Activated CD4-positive, alpha-beta T cell treated with anti-CD3 and anti-CD28 coated beads, Interleukin-2, amount 50 U/mL, for 24 hours (primary cell): ENCODE measurements around the gene AP5M1.
"Not testable (repeated sequence)": the region's sequence is repeated elsewhere in the genome, so short reads cannot be mapped to it uniquely, and the experiment has no call there.

Source experiments
- DNase-seq, 2 donors: peaks; one replicate each; pipeline ENCODE4 v3.0.0-alpha.2; 2020; ENCODE audit warnings: low read depth in 1 of 2, low spot score in 1 of 2

AP5M1 gene

GRCh38 chr14:57290751-57291150 is 22.0 kb downstream of the AP5M1 start:
- DNase-seq: no peak

- no peak for DNase-seq
Observed at GRCh38 chr14:57291692-57292647, 23.2 kb downstream of the AP5M1 start.

GRCh38 chr14:57293866-57294837 is 25.4 kb downstream of the AP5M1 start:
- DNase-seq: no peak

DNA sequence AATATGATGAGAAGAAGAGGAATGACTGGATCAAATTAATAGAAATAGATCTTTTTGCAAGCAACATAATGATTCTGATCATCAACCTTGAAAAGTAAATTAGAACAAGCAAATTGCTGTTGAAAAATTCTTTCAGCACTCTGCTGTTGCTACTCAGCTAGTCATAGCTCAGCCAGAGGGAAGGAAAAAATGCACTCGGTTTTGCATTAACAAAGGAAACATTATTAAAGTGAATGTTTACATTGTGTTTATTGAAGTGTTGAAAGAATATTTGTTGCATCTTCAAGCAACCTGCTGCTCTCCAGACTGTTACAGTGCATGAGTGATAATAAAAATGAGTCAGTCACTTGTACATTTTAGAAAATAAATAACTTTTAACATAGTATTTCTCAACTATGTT is 26.5 kb downstream of the AP5M1 start:
- no peak for DNase-seq

- no peak for DNase-seq
Observed at GRCh38 chr14:57297852-57298251, 29.1 kb downstream of the AP5M1 start.

- DNase-seq: no peak
Observed at GRCh38 chr14:57299511-57299910, 30.7 kb downstream of the AP5M1 start.

GRCh38 chr14:57302883-57303282 is 34.1 kb downstream of the AP5M1 start:
- no peak for DNase-seq

- DNase-seq: no peak
Observed at GRCh38 chr14:57314396-57315089, 45.8 kb downstream of the AP5M1 start.

- peak; percentile 37 to 76 for DNase-seq
Observed at GRCh38 chr14:57317248-57317833, 48.6 kb downstream of the AP5M1 start.

GRCh38 chr14:57319636-57320192 is 50.9 kb downstream of the AP5M1 start:
- DNase-seq: no peak

DNA sequence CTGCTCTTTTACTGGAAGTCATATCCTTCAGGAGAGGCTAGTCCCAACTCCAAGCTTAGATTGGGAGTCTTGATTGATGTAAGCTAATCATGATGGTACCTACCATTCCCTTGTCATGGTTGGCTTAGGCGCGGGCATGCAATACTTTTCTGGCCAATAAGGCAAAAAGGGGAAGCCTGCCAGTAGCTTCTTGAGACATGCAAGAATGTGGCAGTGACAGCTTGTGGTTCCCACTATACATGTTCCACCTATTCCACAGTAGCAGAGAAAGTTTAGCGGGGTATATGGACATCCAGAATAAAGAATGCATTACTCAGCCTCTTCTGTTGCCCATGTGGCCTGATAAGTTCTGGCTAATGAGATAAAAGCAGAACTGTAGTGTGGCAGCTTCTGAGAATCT is 55.0 kb downstream of the AP5M1 start:
- DNase-seq: no peak

DNA sequence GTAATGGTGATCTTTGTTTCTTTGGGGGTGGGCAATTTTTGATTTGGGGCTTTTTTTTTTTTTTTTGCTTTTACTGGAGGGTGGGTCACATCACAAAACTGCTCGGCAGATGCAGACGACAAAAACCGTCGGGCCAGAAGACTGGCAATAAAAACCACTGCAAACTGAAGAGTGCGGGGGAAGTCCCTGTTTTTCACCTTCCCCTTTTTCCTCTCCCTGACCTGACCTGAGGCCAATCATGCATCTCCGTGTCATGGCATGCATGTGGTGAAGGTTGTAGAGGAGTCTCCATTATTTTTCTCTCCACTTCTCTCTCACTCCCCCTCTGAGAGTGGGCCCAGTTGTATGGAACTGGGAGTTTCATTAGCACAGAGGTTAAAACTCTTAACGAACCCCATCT is 57.5 kb downstream of the AP5M1 start:
- no peak for DNase-seq

- DNase-seq: no peak
Observed at GRCh38 chr14:57329833-57330232, 61.1 kb downstream of the AP5M1 start.

GRCh38 chr14:57332475-57332874 is 63.7 kb downstream of the AP5M1 start:
- not testable (repeated sequence) for DNase-seq

DNA sequence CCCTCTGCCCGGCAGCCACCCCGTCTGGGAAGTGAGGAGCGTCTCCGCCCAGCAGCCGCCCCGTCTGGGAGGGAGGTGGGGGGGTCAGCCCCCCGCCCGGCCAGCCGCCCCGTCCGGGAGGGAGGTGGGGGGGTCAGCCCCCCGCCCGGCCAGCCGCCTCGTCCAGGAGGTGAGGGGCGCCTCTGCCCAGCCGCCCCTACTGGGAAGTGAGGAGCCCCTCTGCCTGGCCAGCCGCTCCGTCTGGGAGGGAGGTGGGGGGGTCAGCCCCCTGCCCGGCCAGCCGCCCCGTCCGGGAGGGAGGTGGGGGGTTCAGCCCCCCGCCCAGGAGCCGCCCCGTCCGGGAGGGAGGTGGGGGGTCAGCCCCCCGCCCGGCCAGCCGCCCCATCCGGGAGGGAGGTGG is 65.0 kb downstream of the AP5M1 start:
- not testable (repeated sequence) for DNase-seq

DNA sequence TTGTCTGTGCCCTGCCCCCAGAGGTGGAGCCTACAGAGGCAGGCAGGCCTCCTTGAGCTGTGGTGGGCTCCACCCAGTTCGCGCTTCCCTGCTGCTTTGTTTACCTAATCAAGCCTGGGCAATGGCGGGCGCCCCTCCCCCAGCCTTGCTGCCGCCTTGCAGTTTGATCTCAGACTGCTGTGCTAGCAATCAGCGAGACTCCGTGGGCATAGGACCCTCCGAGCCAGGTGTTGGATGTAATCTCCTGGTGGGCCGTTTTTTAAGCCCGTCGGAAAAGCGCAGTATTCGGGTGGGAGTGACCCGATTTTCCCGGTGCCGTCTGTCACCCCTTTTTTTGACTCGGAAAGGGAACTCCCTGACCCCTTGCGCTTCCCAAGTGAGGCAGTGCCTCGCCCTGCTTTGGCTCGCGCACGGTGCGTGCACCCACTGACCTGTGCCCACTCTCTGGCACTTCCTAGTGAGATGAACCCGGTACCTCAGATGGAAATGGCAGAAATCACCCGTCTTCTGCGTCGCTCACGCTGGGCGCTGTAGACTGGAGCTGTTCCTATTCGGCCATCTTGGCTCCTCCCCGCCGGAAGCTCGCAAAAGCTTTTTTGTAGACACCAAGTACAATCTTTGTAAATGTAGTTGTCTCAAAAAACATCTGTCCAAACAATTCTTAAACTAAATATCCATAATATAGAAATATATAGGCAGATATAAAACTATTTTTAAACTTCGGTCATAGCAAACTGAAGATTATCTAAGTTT is 75.0 kb downstream of the AP5M1 start:
- DNase-seq: not testable (repeated sequence)

DNA sequence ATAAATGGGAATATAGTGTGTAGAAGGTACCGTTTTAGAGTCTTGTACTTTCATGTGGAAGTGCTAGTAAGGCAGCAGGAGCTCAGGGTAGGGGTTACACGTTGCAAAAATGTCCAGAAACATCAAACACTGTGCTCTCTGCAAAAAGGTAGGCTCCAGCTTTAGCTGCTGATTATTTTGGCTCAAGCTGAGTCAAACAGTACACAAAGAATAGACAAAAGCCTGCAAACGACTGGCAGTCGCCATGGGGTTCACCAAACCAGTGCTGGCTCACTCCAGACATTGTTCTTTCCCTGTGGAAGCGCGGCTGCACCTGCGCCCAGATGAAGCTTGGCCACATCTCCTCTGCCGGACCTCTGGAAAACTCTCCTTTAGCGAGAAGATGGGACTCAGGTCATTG is 76.3 kb downstream of the AP5M1 start:
- no peak for DNase-seq

GRCh38 chr14:57346741-57347140 is 78.0 kb downstream of the AP5M1 start:
- DNase-seq: no peak
